GM21447 (cell line): Measurements from ENCODE around the gene DLG5.

ENCODE experiments used
- ATAC-seq: cut with Tn5 transposase; IDR thresholded peaks from one replicate; pipeline ENCODE4 v1.9.1; 2021; ENCODE audit not compliant: unreplicated experiment

Gene DLG5

GRCh38 chr10:77955136-77955535 lies 28.6 kb upstream of the DLG5 start:
- ATAC-seq = no peak

GRCh38 chr10:77949167-77949566 lies 22.6 kb upstream of the DLG5 start:
- ATAC-seq = no peak

- ATAC-seq = no peak
Observed at GRCh38 chr10:77946084-77946483, 19.5 kb upstream of the DLG5 start.

GRCh38 chr10:77944519-77944918 lies 18.0 kb upstream of the DLG5 start:
- no peak for ATAC-seq

- no peak for ATAC-seq
Observed at GRCh38 chr10:77943121-77943901, 16.8 kb upstream of the DLG5 start.

GRCh38 chr10:77941790-77942189 lies 15.2 kb upstream of the DLG5 start:
- no peak for ATAC-seq

- ATAC-seq = no peak
Observed at GRCh38 chr10:77940627-77941026, 14.1 kb upstream of the DLG5 start.

GRCh38 chr10:77940225-77940624 lies 13.7 kb upstream of the DLG5 start:
- no peak for ATAC-seq

GRCh38 chr10:77939561-77940001 lies 13.0 kb upstream of the DLG5 start:
- no peak for ATAC-seq

- ATAC-seq = no peak
Observed at GRCh38 chr10:77936697-77937567, 10.4 kb upstream of the DLG5 start.

- no peak for ATAC-seq
Observed at GRCh38 chr10:77932016-77932715, 5.6 kb upstream of the DLG5 start.

GRCh38 chr10:77927402-77928246 lies 1.1 kb upstream of the DLG5 start:
- ATAC-seq = no peak

- peak; percentile 50 for ATAC-seq
Observed at GRCh38 chr10:77925795-77926565, 575 bp downstream of the DLG5 start.

GRCh38 chr10:77925410-77925794 lies 1.2 kb downstream of the DLG5 start:
- no peak for ATAC-seq

- ATAC-seq = no peak
Observed at GRCh38 chr10:77922566-77923179, 3.9 kb downstream of the DLG5 start.

GRCh38 chr10:77922055-77922454 lies 4.5 kb downstream of the DLG5 start:
- ATAC-seq = no peak

GRCh38 chr10:77921395-77921794 lies 5.2 kb downstream of the DLG5 start:
- ATAC-seq = no peak

GRCh38 chr10:77920495-77920894 lies 6.1 kb downstream of the DLG5 start:
- no peak for ATAC-seq

GRCh38 chr10:77919713-77920108 lies 6.8 kb downstream of the DLG5 start:
- ATAC-seq = no peak
